ENCODE measurements around the gene PVRIG.
"Not testable (repeated sequence)": the region's sequence is repeated elsewhere in the genome, so short reads cannot be mapped to it uniquely, and the experiment has no call there.

The PVRIG gene

GRCh38 chr7:100266576-100267354, 47.0 kb downstream of the PVRIG start:
- Histone ChIP-seq H3K79me2 (ENCODE audit: insufficient read depth, low read length) (no peaks in the 10 kb centered on the region), H3K9me2 (replicated peaks; ENCODE audit: insufficient read depth, low read length) (no peaks in the 10 kb centered on the region), H3K36me3 (ENCODE audit: low read length) (no peaks in the 10 kb centered on the region), H3F3A (ENCODE audit: insufficient read depth) (no peaks in the 10 kb centered on the region), H3K9ac (ENCODE audit: low read length) (no peak overlapping the region), H4K20me1 (ENCODE audit: low read depth, low read length) (no peaks in the 10 kb centered on the region), H3K9me3 (ENCODE audit: insufficient read depth, low read length) (no peaks in the 10 kb centered on the region), H3K4me2 (ENCODE audit: low read depth, low read length, poor library complexity, severe bottlenecking) (no peak overlapping the region), H3K27ac (ENCODE audit: low read depth, low read length) (no peak overlapping the region), H3K27me3 (ENCODE audit: low read length) (no peaks in the 10 kb centered on the region), H2AFZ (ENCODE audit: low read depth, low read length, severe bottlenecking) (no peak overlapping the region), H3K4me3 (ENCODE audit: insufficient read depth, low read length, poor library complexity, severe bottlenecking) (no peak overlapping the region)
- TF ChIP-seq, protein P1, sequence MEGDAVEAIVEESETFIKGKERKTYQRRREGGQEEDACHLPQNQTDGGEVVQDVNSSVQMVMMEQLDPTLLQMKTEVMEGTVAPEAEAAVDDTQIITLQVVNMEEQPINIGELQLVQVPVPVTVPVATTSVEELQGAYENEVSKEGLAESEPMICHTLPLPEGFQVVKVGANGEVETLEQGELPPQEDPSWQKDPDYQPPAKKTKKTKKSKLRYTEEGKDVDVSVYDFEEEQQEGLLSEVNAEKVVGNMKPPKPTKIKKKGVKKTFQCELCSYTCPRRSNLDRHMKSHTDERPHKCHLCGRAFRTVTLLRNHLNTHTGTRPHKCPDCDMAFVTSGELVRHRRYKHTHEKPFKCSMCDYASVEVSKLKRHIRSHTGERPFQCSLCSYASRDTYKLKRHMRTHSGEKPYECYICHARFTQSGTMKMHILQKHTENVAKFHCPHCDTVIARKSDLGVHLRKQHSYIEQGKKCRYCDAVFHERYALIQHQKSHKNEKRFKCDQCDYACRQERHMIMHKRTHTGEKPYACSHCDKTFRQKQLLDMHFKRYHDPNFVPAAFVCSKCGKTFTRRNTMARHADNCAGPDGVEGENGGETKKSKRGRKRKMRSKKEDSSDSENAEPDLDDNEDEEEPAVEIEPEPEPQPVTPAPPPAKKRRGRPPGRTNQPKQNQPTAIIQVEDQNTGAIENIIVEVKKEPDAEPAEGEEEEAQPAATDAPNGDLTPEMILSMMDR (IDR thresholded peaks at IDR 0.05; ENCODE audit: insufficient read depth, low read length, poor library complexity, severe bottlenecking) = no peak
- TF ChIP-seq EZH2phosphoT487 (conservative IDR thresholded peaks at IDR 0.05; ENCODE audit: low read length) = no peak

DNA sequence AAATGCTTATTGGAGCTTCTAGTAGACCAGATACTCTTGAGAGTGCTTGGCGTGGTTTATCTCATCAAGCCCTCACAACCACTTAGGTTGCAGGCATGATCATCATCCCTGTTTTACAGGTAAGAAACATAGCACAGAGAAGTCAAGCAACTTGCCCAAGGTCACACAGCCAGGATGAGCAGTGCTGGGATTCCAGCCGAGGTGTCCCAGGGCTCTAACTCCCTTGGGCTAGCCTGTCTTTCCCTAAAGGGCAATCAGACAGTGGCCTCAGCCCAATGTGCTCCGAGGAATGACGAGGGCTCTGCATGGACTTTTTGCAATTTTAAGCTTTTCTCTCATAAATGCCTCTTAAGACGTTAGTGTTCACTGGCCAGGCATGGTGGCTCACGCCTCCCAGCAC, 47.9 kb downstream of the PVRIG start:
- Histone ChIP-seq H3K9me2 (replicated peaks; ENCODE audit: insufficient read depth, low read length) (no peaks in the 10 kb centered on the region), H3F3A (ENCODE audit: insufficient read depth) (no peaks in the 10 kb centered on the region), H3K4me3 (ENCODE audit: insufficient read depth, low read length, poor library complexity, severe bottlenecking) (no peak overlapping the region), H3K27ac (ENCODE audit: low read depth, low read length) (no peak overlapping the region), H3K27me3 (ENCODE audit: low read length) (no peaks in the 10 kb centered on the region), H3K79me2 (ENCODE audit: insufficient read depth, low read length) (no peaks in the 10 kb centered on the region), H3K36me3 (ENCODE audit: low read length) (no peaks in the 10 kb centered on the region), H4K20me1 (ENCODE audit: low read depth, low read length) (no peaks in the 10 kb centered on the region), H2AFZ (ENCODE audit: low read depth, low read length, severe bottlenecking) (no peak overlapping the region), H3K4me2 (ENCODE audit: low read depth, low read length, poor library complexity, severe bottlenecking) (no peak overlapping the region), H3K9ac (ENCODE audit: low read length) (no peak overlapping the region), H3K9me3 (ENCODE audit: insufficient read depth, low read length) (no peaks in the 10 kb centered on the region)
- TF ChIP-seq, protein P1 (IDR thresholded peaks at IDR 0.05; ENCODE audit: insufficient read depth, low read length, poor library complexity, severe bottlenecking) = no peak
- no peak for TF ChIP-seq EZH2phosphoT487 (conservative IDR thresholded peaks at IDR 0.05; ENCODE audit: low read length)

- H3K9ac ChIP-seq (ENCODE audit: low read length); H2AFZ ChIP-seq (ENCODE audit: low read depth, low read length, severe bottlenecking); H3K4me3 ChIP-seq (ENCODE audit: insufficient read depth, low read length, poor library complexity, severe bottlenecking); H3K36me3 ChIP-seq (ENCODE audit: low read length); H3K9me3 ChIP-seq (ENCODE audit: insufficient read depth, low read length); H3K4me2 ChIP-seq (ENCODE audit: low read depth, low read length, poor library complexity, severe bottlenecking); H3K9me2 ChIP-seq (replicated peaks; ENCODE audit: insufficient read depth, low read length); H4K20me1 ChIP-seq (ENCODE audit: low read depth, low read length); H3K27ac ChIP-seq (ENCODE audit: low read depth, low read length); H3K79me2 ChIP-seq (ENCODE audit: insufficient read depth, low read length); H3K27me3 ChIP-seq (ENCODE audit: low read length); H3F3A ChIP-seq (ENCODE audit: insufficient read depth): not testable (repeated sequence)
These were observed 49.1 kb downstream of the PVRIG start for GRCh38 chr7:100268882-100269281.

DNA sequence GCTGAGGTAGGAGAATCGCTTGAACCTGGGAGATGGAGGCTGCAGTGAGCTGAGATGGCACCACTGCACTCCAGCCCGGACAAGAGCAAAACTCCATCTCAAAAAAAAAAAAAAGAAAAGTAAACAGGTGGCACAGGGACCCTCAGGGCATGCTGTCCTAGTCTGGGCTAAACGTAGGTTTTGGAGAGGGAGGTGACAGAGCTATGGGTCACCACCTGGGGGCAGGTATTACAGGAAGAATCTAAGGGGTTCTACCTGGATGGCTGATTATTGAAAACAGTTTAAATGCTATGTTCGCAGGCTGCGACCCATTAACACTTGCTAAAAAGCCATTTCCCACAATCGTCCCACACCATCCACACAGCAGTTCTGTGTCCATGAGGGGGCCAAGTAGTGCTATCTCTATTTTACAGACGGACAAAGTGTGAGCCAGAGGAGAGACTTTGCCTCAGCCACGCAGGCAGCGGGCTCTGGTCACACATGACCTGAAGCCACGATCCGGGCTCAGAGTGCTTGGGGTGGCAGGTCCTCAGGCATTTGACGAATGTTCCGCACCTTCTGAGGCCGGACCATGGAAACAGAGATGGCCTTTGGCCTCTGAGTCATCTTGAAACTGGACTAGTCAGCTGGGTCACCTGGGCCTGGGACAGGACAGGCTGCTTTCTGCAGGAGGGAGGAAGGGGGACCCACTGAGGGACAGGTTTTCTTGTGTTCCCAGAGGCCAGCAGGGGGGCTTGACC, 49.7 kb downstream of the PVRIG start:
- H2AFZ ChIP-seq (ENCODE audit: low read depth, low read length, severe bottlenecking) = not testable (repeated sequence)

GRCh38 chr7:100270046-100270918, 50.5 kb downstream of the PVRIG start:
- not testable (repeated sequence) for H3K9me2 ChIP-seq (replicated peaks; ENCODE audit: insufficient read depth, low read length); H3K27me3 ChIP-seq (ENCODE audit: low read length); H3K27ac ChIP-seq (ENCODE audit: low read depth, low read length); H4K20me1 ChIP-seq (ENCODE audit: low read depth, low read length); H3K4me3 ChIP-seq (ENCODE audit: insufficient read depth, low read length, poor library complexity, severe bottlenecking); H3K9me3 ChIP-seq (ENCODE audit: insufficient read depth, low read length); H3K36me3 ChIP-seq (ENCODE audit: low read length); H3F3A ChIP-seq (ENCODE audit: insufficient read depth); H2AFZ ChIP-seq (ENCODE audit: low read depth, low read length, severe bottlenecking); H3K79me2 ChIP-seq (ENCODE audit: insufficient read depth, low read length)
- 0 out of 2 replicates have a peak overlapping the region, but pooled peaks have one; percentile 57 for H3K9ac ChIP-seq (ENCODE audit: low read length)
- peak overlapping the region; percentile 66 for H3K4me2 ChIP-seq (ENCODE audit: low read depth, low read length, poor library complexity, severe bottlenecking)

More for the DNA sequence above, 49.7 kb downstream of the PVRIG start:
- H3K27ac ChIP-seq (ENCODE audit: low read depth, low read length); H3K79me2 ChIP-seq (ENCODE audit: insufficient read depth, low read length); H3K27me3 ChIP-seq (ENCODE audit: low read length); H3K9me3 ChIP-seq (ENCODE audit: insufficient read depth, low read length); H3K4me3 ChIP-seq (ENCODE audit: insufficient read depth, low read length, poor library complexity, severe bottlenecking); H3F3A ChIP-seq (ENCODE audit: insufficient read depth); H4K20me1 ChIP-seq (ENCODE audit: low read depth, low read length); H3K36me3 ChIP-seq (ENCODE audit: low read length); H3K4me2 ChIP-seq (ENCODE audit: low read depth, low read length, poor library complexity, severe bottlenecking); H3K9me2 ChIP-seq (replicated peaks; ENCODE audit: insufficient read depth, low read length); H3K9ac ChIP-seq (ENCODE audit: low read length): not testable (repeated sequence)
